ENCODE data around the gene CELF5.

The CELF5 gene

DNA sequence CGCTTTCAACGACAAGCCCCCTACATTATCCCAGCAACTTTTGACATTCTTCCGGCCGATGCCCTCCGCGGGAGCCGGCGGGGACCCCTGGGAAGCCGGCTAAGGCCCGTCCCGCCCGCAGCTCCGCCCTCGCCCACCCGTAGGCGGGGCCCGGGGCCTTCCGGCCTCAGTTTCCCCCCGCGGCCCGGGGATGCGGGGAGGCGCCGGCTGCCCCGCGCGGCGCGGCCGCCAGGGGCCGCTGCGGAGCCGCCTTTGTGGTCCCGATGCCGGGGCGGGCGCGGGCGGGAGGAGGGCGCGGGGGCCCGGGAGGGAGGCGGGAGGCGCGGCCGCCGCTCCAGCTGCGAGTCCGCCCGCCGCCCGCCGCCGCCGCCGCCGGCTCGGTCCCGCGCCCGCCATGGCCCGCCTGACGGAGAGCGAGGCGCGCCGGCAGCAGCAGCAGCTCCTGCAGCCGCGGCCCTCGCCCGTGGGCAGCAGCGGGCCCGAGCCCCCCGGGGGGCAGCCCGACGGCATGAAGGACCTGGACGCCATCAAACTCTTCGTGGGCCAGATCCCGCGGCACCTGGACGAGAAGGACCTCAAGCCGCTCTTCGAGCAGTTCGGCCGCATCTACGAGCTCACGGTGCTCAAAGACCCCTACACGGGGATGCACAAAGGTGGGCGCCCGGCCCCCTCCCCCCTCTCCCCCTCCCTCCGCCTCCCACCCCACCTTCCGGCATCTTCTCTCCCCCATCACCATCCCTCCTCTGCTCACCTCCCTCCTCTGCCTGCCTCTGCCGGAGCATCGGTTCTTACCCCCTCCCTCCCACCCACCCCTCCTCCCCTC, at the start of gene CELF5:
Gene CELF5, plus strand, starts transcription at position 316 of the 823 bp plus-strand sequence. Its CDS starts 79 bp downstream, at position 395.
- DNase-seq = peak; percentile 64

DNA sequence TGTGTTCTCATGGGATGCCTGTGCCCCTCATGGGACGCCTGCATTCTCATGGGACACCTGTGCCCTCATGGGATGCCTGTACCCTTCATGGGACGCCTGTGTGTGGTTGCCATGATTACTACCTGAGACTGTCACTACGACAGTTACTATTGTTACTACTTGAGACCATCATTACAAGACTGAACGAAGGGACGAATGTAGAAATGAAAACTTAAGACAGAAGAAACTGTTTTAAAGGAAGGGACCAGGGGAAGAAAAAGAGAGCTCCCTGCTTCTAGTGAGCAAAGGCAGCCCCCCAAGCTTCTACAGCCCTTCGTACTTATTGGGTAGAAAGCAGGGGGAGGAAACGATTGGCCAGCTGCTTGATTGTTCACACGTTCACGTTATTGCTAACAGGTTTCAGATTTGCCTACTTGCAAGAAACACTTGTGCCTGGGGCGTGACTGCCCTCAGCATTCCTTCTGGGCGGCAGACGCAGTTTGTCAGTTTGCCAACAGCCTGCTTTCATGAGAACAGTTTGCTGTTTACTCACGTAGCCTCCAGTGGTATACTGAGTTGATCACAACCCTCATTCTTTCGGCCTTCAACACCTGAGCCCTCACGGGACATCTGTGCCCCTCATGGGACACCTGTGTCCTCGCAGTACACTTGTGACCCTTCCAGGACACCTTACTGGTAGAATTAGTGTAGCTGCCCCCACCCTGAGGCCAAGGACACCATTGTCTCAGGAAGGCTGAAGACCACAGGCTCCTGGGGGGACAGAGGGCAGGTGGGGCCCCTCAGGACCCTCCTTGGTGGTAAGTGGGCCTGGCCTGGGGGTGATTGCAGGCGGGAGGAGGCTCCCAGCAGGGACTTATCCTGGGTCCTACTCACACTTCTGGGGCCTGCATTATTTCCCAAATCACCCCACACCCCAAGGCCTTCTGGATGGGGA, 48.4 kb upstream of the CELF5 start:
- DNase-seq = peak; percentile 56

DNA sequence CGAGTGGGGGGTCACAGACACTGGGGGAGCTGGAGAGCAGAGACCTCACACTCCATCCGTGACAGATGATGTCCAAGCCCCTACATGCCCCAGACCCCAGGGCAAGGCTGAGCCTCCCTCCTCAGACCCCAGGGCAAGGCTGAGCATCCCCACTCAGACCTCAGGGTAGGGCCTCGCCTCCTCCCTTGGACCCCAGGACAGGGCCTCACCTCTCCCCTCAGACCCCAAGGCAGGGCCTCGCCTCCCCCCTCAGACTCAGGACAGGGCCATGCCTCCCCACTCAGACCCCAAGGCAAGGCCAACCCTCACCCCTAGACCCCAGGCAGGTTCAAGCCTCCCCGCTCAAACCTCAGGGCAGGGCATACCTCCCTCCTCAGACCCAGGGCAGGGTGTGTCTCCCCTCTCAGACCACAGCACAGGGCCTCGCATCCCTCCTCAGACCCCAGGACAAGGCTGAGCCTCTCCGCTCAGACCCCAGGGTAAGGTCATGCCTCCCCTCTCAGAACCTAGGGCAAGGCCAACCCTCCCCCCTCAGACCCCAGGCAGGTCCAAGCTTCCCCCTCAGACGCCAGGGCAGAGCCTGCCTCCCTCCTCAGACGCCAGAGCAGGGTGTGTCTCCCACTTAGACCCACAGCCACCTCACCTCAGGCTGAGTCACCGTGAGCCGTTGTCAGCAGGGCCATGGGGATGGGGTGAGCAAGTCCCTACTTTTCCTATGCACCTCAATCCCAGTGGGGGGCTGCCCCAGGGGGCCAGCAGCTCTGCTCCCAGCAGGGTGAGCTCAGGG, 47.6 kb upstream of the CELF5 start:
- DNase-seq = peak; percentile 88

DNA sequence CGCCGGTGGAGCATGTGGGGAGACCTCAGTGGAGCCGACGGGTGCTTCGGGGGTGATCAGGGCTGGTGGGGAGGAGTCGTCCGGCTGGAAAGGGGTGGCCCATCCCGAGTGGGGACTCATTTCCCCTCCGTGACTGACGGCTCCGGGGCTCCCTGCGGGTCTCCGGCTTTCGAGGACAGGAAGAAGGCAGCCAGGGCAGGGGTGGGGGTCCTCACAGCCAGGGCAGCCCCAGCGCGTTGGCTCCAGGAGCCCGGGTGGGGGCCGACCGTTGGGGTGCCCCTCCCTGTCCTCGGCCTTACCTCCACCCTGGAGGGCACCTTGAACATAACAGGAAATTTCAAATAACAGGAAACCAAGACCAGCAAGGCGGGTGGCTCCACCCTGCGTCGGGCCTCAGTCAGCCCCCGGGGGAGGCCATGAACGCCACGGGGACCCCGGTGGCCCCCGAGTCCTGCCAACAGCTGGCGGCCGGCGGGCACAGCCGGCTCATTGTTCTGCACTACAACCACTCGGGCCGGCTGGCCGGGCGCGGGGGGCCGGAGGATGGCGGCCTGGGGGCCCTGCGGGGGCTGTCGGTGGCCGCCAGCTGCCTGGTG, 46.0 kb upstream of the CELF5 start, which contains the start of gene S1PR4:
Gene S1PR4, plus strand, starts transcription at position 393 of the 596 bp plus-strand sequence. Its CDS starts 24 bp downstream, at position 417.
- DNase-seq = peak; percentile 52

DNA sequence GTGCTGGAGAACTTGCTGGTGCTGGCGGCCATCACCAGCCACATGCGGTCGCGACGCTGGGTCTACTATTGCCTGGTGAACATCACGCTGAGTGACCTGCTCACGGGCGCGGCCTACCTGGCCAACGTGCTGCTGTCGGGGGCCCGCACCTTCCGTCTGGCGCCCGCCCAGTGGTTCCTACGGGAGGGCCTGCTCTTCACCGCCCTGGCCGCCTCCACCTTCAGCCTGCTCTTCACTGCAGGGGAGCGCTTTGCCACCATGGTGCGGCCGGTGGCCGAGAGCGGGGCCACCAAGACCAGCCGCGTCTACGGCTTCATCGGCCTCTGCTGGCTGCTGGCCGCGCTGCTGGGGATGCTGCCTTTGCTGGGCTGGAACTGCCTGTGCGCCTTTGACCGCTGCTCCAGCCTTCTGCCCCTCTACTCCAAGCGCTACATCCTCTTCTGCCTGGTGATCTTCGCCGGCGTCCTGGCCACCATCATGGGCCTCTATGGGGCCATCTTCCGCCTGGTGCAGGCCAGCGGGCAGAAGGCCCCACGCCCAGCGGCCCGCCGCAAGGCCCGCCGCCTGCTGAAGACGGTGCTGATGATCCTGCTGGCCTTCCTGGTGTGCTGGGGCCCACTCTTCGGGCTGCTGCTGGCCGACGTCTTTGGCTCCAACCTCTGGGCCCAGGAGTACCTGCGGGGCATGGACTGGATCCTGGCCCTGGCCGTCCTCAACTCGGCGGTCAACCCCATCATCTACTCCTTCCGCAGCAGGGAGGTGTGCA, 45.3 kb upstream of the CELF5 start:
- DNase-seq = no peak

DNA sequence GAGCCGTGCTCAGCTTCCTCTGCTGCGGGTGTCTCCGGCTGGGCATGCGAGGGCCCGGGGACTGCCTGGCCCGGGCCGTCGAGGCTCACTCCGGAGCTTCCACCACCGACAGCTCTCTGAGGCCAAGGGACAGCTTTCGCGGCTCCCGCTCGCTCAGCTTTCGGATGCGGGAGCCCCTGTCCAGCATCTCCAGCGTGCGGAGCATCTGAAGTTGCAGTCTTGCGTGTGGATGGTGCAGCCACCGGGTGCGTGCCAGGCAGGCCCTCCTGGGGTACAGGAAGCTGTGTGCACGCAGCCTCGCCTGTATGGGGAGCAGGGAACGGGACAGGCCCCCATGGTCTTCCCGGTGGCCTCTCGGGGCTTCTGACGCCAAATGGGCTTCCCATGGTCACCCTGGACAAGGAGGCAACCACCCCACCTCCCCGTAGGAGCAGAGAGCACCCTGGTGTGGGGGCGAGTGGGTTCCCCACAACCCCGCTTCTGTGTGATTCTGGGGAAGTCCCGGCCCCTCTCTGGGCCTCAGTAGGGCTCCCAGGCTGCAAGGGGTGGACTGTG, 44.6 kb upstream of the CELF5 start:
- DNase-seq = no peak

DNA sequence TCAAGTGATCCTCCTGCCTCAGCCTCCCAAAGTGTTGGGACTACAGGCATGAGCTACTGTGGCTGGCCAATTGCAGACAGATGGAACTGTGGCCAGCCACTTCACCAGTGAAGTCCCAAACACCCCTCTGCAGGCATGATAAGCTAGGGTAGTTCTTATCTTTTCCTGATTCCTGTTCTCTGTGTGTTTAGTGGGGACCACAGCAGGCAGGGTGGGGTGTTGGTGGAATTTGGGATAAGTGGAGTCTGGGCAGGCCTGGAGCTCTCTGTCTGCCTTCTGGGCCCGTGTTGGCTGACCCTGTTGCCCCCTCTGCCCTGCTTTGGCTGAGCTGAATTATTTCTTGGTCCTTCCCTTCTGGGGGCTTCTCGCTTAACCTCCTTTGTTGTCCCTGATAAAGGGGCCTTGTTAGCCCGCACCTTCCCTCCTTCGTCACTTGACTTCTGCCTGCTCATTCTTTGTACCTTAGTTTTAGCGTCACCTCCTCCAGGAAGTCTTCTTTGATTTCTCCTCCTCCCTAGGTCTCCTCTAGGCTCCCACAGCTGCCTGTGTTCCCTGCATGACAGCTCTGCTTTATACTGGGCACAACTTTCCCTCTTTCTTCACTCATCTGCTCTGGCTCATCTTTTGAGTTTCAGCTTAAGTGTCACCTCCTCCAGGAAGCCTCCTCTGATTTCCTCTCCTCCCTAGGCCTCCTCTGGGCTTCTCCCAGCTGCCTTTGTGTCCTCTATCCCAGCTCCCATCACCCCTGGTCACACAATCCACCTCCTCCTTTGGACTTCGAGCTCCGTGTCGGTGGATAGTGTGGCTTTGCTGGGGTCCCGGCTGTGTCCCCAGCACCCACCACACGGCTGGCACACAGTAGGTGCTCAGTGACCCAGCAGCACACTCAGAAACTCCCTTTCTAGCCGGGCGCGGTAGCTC, 40.5 kb upstream of the CELF5 start:
- no peak for DNase-seq

DNA sequence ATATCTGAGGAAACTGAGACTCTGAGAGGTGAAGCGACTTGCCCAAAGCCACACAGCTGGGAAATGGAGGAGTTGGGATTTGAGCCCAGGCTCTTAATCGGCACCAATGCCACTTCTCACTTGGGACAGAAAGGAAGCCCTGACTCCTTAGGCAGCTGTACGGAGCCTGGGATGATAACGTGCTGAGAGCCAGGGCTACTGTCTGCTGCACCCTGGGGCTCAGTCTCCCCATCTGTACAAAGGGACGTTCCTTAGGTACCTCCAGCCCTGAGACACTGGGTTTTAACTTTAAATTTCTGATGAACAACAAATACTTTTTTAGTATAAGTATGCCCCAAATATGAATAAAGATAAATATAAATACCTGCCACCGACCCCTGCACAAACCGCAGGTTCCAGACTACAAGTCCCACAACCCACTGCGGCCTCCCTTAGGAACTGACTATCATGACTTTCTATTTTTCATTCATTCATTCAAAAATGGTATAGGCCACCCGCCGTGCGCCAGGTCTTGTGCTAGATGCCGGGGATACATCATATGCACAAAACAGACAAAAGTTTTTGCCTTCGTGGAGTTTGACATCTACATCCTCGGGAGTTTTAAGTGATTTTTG, 39.5 kb upstream of the CELF5 start:
- DNase-seq = peak; percentile 76

DNA sequence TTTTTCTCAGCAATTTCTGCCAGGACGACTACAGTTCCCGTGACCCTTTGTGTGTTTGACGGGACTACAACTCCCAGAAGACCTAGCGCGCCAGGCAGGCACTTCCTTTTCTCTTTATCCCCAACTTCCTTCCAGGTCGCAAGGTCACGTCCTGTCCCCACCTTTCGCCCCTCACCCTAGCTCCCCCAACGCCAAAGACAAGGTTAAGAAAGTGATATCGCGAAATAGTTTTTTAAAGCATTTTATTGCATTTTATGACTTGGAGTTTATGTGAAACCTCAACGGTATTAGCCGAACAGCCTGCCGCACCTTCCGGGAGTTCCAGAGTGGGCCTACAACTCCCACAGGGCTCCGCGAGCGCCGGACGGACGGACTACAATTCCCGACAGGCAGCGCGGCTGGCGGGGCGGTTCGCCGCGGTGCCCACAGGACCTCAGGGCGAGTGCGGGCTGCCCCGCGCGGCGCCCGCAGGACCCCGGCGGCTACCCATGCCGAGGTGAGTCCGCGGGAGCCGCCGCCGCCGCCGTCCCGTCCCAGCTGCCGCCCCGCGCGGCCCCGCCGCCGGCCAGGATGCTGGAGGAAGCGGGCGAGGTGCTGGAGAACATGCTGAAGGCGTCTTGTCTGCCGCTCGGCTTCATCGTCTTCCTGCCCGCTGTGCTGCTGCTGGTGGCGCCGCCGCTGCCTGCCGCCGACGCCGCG, 38.9 kb upstream of the CELF5 start, which contains the start of gene NCLN:
Gene NCLN, plus strand, starts transcription at position 470 of the 699 bp plus-strand sequence. Its CDS starts 101 bp downstream, at position 571.
- DNase-seq = peak; percentile 96

DNA sequence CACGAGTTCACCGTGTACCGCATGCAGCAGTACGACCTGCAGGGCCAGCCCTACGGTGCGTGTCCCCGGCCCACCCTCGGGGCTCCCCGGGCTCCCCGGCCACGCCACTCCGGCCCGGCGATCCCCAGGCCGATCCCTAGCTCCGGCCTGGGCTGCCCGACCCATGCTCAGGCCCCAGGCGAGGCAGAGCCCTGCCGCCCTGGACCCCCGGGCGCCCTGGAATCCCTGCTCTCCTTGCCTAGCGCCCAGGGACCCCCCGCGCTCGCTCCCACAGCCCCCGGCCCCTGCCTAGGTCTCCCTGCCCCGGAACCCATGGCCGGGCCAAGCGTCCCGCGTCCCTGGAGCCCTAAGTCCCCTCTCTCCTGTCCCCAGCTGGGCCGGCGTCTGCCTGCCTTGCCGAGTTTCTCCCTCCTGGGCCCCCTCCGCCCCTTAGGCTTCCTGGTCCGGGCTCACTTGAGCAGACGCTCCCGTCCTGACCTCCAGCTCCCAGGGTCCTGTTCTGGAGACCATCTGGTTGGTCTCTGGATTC, 38.2 kb upstream of the CELF5 start:
- DNase-seq = no peak

DNA sequence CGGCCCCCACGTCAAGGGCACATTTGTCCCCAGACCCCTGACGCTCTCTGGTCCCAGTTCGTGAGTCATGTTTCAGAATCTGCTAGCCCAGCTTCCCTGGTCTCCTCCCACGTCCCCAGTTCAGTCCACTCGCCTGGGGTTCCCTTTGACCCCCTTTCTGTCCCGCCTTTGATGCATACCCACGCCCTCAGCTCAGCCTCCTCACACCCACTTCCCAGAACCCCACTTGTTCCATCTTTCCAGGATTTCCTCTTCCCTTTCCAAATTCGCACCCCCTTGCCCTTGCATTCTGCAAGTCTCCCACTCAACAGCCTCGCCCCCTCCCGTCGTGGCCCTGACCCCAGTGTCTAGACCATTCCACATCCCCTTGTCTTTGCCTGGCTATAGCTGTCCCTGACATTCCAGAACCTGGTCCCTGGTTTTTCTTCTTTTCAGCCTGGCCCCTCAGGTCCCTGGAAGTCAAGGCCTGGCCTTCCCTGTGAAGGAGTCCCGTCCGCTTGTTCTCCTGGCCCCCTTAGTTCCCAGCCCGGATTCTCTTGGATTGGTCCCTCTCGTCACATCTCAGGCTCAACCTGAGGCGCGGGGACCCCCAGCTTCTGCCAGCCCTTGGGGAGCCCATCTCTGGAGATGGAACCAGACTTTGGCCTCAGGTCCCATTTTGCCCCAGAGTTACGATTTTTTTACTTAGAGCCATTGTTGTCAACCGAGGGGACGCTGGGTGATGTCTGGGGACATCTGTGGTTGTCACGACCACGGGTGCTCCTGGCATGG, 37.4 kb upstream of the CELF5 start:
- DNase-seq = no peak

DNA sequence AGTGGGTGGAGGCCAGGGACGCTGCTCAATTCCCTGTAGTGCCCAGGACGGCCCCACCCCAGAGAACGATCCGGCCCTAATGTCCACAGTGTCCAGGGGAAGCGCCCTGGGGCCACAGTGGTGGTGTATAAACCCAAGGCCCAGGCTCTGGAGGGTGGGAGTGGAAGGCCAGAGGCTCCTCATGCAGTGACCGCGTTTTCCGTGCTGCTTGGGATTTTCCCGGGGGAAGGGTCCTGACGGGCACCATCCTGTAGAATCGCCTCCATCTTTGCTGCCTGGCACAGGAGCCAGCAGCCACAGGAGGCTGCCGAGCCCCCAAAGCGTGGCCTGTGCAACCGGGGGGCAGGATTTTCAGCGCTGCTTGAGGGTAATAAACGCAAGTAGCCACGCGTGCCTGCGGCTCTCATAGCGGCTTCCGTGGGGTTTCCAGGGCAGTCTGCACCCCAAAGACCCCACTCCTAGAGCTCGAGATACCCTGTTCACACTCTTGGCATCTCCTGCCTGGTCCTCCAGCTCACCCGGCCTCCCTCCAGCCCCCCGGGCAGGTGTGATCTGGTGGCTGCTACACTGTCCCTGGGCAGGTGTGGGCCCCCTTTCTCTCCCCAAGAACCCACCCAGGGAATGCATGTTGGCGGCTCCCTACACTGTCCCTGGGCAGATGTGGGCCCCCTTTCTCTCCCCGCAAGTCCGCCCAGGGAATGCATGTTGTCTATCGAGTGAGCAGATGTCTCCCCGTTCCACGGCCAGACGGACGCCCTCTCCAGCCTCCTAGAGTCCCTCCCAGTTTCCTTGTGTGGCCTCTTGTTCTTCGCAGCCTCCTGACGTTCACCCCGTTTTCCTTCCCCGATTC, 36.6 kb upstream of the CELF5 start:
- DNase-seq = no peak

DNA sequence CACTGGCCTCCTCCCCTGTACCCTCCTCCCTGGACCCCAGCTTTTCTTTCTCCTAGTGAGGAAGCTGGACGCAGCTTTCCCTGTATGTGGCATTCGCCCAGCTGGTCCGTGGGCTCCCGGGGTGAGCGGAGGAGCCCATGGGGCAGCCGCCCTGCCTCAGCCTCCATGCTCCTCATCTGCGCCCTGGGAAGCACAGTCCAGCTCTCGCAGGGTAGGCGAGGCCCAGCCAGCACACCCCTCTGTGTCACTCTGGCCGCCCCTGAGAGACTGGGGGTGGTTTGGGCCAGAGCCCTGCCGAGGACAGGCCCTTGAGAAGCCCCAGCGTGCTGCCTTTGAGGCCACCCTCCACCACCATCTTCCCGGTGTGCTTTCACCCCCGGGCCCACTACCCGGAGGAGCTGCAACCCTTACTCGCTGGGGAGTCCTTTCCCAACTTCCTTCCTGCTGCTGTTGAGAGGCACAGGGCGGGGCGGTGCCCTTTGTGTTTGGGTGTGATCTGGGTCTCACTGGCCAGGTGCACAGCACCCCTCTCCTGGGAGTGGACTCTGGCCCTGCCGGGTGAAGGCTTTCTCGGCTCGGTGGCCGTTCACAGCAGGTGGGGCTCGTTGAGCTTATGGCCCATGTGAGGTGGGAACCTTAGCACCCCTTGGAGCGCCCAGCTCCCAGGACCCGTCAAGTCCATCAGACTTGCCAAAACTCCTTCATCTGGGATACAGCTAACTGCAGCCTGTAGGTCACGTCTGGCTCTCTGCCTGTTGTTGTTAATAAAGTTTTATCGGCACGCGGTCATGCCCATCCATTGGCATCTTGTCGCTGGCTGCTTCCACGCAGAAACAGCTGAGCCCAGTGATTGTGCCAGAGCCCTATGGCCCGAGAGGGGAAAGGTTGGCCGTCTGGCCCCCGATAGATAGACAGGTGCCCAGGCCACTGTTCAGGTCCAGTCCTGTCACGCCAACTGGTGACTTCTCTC, 35.5 kb upstream of the CELF5 start:
- DNase-seq = no peak

DNA sequence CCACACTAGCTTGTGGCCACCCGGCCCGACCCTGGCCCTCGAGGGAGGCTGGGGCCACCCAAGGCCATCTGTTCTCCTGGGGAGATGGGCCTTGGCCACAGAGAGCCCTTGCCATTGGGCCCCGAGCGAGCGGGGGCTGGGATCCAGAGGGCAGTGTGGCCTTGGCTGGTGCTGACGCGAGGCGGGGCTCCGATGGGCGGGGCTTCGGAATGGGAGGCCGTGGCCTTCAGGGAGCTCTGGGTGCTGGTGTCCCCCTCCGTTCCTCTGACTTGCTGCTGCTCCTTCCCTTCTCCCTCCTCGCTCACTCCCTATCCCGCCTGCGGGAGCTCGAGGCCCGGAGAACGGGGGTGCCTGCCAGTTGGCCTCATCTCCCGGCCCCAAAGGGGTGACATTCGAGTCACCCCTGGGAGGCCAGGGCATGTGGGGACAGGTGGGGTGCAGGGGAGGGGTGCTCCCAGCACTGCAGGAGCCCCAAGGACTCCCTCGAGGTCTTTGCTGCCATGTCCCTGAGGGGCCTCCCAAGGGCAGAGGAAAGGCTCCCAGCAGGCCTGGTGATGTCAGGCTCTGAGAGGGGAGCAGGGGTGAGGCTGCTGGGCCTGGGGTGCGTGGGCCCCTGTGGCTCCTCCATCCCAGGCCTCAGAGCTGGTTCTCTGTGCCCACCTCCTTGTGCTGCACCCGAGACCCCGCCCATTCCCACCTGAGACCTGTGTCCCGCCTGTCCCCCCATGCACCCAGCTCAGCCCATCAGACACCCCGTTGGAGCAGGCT, 34.6 kb upstream of the CELF5 start:
- no peak for DNase-seq

DNA sequence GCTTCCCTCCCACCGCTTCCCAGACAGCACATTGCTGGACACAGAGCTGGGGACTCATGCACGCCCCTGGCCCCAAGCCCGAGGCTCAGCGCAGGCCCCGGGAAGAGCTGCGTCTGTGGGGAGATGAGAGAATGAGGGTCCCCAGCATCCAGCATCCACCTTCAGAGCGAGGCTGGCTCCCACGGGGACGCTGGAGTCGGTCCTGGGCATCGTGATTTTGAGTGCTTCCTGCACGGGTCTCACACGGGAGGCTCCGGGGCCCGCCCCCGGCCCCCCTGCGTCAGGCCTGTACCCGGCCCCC, 34.0 kb upstream of the CELF5 start:
- DNase-seq = no peak
